ENCODE results near the gene GPSM3.
"Not testable (repeated sequence)": the region's sequence is repeated elsewhere in the genome, so short reads cannot be mapped to it uniquely, and the experiment has no call there.

GPSM3 gene

GRCh38 chr6:32202186-32202585, 9.7 kb upstream of the GPSM3 start:
- no peak for DNase-seq (ENCODE audit: low spot score)

DNA sequence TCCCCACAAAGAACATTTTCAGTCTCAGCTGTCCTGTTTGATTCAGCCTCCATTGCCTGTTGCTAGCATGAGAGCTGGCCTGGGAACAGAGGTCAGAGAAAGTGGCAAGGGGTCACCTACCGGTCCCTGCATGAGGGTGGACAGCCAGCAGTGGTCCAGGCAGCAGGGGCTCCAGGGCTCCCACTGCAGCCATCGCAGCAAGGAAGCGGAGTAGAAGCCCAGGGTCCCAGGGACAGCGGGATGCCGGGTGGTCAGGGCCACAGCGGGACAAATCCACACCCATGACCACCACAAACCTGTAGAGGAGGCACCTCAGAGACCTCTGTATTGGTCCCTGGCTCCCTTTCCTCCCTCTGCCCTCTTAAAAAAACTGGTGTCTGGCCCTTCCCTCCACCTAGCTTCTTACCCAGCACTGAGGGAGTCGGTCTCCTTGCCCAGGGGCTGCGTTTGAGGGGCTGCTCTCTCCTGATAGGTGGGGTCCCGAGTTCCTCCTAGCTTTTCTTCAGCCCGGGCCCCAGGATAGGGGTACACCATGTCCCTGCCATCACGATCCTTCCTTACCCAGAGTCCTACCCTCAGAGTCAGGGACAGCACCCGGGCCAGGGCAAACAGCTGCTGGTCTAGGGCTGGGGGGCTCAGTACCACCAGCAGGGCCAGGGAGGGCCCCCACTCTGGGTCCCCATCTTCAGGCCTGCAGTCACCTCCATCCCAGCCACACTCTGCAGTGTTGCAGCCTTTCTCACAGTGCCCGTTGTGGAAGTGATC, 8.4 kb upstream of the GPSM3 start:
- no peak for DNase-seq (ENCODE audit: low spot score)

- DNase-seq (ENCODE audit: low spot score): no peak
Observed at GRCh38 chr6:32198866-32199265, 6.4 kb upstream of the GPSM3 start.

DNA sequence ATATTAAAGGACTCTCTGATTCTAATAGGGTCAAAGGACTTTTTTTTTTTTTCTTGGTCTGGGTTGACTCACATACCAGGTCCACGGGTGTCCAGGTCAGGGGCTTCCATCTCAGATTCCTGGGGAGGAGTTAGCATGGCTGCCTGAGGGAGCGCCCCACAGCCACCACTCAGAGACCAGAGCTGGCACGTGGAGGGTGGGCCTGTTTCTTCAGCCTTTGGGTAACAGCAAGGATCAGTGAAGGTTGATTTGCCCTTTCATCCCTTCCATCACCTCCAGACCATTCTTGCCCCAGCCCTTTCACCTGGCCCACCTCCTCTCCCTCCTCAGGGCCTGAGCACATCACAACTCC, 5.9 kb upstream of the GPSM3 start:
- DNase-seq (ENCODE audit: low spot score): no peak

DNA sequence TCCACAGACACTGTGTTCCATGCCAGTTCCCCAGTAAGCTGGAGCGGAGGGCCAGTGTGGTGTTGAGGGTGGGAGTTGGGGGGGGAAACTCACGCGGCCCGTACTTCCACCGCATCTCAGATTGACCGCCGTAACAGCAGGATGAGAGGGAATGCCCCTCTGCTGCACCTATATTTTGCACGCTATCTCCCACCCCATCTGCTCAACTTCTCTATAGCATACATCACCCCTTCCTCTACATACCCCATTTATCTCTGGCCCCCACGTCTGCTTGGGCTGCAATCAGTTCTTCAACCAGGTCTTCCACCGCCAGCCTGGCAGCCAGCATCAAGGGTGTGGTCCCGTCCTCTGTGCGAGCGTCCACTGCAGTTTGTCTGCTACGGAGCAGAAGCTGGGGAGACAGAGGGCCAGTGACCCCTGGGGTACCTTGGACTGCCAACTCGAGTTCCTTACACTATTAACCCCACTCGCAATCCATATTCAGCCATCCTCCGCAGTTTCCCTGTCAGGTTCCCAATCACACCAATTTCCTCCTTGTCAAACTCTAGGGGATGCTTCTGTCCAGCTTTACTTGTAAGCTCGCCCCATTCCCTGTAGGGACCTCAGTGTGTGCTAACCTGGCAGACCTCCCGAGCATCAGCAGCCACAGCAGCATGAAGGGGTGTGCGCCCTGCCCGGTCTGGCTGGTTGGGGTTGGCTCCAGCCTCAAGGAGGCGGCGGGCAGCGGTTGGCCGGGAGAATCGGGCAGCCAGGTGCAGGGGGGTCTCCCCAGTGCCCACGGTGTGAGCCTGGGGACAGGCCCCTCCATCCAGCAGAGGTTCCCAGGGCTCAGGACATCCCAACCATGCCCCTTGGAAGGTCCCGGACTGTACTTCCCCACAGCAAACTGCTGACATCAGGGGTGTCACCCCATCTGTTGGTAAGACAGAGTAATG, 4.5 kb upstream of the GPSM3 start:
- no peak for DNase-seq (ENCODE audit: low spot score)

DNA sequence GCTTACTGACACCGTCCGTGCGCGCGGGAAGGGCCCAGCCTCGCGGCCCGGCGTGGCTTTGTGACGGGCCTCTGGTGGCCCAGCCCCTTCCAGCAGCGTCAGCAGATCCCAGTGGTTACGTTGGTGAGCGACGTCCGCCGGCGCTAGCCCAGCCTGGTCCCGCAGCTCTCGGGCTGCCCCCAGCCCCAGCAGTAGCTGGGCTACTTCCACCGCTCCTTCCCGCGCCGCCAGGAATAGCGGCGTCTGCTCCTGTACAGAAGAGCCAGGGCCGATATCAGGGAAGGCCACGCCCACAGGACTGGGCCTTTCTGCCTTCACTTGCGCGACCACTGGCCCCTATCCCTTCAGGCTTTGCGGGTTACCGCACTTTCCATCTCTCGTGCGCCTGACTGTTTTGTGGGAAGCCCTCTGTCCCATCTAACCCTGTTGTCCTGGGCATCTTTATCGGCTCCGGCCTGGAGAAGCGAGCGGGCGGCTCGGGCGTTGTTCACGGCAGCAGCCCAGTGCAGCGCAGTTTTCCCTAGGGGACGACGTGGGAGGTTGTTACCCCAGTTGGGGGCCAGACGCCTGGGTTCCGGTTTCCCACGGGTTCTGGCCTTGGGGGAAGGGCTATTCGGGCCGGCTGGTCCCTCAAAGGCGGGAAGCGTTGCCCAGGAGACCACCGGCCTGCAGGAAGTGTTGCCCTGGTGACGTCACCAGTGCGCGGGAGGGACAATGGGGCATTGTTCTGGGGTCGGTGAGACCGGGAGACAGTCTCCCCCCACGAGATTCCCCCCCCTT, 3.6 kb upstream of the GPSM3 start:
- peak; percentile 89 for DNase-seq (ENCODE audit: low spot score)

DNA sequence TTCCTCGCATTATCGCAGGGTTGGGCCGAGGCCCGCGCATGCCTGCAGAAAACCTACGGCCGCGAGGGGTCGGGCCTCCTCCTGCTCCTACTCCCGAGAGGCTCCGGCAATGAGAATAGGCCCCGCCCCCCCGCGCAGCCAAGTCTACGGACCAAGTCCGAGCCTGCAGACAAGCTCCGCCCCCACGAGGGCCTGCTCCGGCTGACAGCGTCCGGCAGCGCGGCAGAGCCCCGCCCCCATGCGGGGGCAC, 3.1 kb upstream of the GPSM3 start:
- peak; percentile 97 for DNase-seq (ENCODE audit: low spot score)

DNA sequence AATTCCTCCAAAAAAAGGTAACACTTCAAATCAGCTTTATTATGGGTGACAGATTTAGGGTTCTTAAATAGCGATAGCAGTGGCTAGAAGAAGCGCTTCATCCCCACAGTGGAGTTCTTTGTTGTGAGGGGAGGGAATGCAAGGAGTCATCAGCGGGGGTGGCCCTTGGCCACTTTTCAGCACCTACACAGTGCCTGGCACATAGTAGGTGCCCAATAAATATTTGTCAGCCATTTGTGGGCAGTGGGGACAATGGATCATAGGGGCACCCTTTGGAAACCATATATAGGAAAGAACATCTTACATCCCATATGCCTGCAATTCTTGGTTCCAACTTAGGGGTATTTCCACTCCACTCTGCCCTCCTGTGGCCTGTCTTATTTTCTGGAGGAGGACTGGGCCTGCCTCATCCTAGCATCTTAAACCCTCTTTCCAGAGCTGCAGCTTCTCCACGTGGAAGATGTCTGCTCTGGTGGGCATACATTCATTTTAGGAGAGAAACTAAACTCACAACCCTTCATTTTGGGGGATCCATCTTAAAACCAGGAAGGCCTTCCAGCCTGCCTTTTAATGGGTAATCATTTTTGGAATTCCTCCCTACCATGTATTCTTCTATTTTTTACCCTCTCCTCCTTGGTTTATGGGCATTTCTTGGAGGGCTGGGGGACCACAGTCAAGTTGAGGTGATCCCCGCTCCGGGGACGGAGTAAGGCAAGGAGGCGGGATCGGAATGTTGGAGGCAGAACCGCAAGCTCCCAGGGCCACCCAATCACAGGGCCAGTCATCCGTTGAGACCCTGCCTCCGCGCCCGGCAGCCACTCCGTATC, 2.6 kb upstream of the GPSM3 start:
- peak; percentile 39 for DNase-seq (ENCODE audit: low spot score)

DNA sequence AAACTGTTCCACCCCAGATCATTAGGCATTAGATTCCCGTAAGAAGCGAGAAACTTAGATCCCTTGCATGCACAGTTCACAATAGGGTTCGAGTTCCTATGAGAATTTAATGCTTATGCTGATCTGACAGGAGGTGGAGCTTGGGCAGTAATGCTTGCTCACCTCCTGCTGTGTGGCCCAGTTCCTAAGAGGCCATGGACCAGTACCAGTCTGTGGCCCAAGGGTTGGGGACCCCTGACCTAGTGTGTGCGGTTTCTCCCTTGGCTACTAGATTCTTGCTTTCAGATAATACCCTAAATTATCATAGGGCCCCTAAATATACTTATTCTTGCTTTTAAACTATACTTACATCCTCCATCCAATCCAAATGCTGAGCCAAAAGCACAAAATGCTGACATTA, 1.9 kb upstream of the GPSM3 start:
- DNase-seq (ENCODE audit: low spot score): no peak

GRCh38 chr6:32193096-32193495, 653 bp upstream of the GPSM3 start:
- DNase-seq (ENCODE audit: low spot score): not testable (repeated sequence)

DNA sequence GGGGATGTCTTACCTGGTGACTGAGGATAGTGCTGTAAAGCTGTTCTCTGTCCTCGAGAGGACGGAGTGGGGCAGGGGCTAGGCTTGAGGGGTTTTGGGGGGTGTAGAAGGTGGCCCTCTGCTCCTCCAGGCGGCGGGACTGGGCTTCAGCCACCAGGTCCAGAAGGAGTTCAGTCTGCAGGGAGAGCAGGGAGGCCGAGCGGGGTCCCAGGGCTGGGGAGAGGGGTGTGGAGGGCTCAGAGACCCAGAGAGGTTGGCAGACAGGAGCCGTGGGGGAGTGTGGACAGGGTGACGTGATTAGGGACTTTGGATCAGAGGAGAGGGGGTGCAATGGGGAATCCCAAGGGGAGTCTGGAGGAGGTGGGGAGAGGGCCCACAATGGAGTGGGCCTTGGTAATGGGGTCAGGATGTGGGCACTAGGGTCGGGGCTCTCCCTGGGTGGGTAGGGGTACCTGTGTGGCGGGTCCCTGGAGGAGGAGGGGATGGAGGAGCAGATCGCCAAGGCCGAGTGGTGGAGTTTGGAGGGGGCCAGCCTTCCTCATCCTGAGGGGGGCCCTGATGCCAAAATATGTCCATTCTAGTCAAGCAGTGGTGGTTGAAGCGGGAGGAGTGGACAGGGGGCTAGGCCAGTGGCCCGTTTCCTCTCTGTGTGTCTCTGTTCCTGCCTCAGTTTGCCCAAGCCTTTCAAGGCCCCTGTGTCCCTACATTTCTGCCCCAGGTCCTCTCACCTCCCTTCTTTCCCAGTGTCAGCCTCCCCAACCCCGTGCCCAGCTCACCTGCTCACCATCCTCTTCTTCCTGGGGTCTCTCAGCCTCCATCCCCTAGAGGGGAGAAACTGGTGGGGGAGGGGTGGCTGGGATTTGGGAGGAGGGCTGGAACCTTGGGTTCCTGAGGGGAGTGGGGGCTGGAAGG, 491 bp downstream of the GPSM3 start:
- no peak for DNase-seq (ENCODE audit: low spot score)

DNA sequence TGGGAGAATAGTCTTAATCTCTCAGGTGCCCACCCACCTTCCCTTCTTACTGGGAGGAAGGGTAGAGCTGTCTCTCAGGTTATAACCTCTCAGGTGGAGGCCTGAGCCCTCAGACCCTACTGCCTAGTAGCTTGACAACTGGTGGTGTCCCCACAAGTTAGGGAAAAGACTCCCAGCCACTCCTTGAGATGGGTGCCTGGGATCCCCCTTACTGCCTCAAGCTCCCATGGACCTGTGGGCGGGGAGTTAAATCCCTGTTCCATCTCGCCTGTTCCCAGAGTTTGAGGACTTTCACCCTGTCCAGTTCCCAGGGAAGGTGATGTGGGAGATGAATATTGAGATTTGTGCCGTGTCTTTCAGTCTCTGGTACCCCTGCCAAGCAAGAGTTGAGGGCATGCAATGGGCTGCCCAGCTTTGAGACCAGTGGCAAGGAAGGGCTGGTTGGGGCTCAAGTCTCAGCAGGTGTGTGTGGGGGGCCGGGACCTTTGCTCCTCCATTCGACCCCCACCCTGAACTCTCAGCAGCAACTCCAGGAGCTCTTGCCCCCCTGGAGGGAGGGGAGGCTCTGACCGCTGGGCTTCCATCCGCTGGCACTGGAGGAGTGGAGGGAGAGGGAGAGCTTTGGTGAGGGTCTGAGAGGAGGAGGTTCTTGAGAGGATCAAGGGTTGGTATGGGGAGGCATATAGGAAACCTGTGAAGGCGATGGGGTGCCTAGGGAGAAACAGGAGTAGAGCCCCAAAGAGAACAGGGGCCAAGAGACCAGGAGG, 1.3 kb downstream of the GPSM3 start:
- no peak for DNase-seq (ENCODE audit: low spot score)

GRCh38 chr6:32190054-32190851, 2.2 kb downstream of the GPSM3 start, which contains the start of gene PBX2:
PBX2 (minus strand) TSS chr6:32190202; CDS start chr6:32189915, 287 bp downstream.
- DNase-seq (ENCODE audit: low spot score): peak; percentile 73

DNA sequence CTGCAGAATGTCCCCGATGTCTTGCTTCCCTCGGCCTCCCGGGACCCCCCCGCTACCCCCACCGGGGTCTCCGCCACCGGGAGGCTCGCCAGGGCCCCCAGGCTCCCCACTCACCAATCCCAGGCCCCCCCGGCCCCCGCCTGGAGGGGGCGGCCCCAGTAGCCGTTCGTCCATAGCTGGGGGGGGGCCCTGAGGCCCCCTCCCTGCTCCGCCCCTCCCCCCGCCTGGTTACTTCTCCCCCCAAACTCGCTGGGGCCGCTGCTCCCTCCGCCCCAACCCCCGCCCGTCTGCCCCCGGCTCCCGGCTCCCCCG, 2.7 kb downstream of the GPSM3 start:
- no peak for DNase-seq (ENCODE audit: low spot score)

DNA sequence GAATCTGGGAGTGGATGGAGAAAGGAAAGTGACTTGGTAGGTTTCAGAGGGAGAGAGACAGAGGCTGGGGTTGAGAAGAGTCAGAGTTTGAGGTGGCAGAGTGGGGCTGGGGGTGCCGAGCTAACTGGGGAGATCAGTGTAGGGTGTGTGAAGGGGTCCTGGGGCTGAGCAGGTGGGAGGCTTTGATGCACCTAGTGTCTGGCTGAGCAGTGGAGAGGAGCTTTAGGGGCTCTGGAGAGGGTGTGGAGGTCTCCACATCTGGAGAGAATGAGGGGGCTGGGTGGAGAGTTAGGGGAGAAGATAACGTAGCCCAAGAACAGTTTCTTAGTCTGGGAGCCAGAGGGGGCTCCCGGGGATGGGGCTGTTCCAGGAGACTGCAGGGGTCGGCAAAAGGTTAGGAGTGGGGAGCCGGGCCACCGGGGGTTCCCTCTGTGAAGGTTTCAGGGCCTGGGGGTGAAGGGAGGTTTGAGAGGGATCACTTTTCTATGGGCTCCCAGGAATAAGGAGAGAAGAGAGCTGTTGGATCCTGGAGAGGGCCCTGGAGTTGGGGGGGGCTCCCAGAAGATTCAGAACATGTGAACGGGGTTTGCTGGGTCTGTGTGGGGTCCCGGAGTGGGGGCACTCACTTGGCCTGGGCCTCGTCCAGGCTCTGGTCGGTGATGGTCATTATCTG, 3.2 kb downstream of the GPSM3 start:
- no peak for DNase-seq (ENCODE audit: low spot score)

DNA sequence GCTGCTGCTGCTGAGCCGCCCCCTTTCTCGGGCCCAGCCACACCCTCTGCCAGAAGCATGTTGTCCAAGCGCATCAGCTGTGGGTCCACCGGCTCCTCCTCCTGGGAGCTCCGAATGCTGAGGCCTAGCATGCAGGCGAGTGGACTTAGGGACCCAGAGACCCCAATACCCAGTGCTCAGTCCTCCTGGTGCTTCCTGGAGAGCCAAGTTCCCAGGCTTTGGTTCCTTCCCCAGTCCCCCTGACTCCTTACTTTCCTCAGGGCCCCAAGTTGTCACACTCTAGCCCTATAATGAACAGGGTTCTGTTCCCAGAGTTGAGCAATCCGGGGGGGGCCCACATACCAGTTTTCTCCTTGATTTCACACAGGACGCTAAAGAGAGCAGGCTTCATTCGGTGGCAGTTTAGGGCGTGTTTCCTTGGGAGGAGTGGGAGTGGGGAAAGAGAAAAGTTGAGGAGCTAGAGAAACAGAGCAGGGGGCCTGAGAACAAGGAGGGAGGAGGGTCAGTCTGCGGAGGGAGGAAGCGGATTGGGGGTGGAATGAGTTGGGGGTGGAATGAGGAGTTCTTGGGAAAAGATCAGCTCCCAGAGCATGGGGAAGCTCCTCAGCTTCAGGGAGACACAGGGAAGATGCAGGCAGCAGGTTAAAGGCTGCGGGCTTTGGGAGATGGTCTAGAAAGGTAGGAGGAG, 3.9 kb downstream of the GPSM3 start:
- no peak for DNase-seq (ENCODE audit: low spot score)

DNA sequence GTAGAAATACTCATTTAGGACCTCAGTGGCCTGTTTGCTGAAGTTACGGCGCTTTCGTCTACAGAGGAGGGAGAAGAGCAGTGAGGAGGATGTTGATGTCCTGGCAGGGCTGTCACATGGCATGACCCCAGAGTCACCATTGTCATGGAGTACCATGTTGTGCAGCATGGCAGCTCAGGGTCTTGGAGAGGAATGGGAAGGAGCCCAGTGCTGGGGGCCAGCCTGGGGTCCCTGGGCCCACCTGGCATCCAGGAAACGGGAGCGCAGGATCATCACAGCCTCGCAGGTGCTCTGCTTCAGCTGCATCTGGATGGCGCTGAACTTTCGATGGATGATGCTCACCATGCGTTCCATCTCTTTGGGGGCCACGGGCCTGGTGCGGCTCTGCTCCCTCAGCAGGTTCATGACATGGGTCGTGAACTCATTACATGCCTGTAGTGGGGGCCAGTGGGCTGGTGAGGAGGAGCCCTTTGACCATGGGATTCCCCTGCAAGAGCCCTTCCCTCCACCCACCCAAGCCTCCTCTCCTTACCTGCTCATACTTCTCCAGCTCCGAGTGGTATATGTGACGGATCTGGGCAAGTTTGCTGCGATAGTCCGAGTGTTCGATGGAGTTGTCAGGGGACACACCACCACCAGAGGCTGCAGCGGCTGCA, 4.6 kb downstream of the GPSM3 start:
- not testable (repeated sequence) for DNase-seq (ENCODE audit: low spot score)
